HL-60 (cell line): ENCODE results near the gene ATP5PF.
A peak's percentile ranks its signal among the peaks of the same experiment; 100 is the strongest.
"Not testable (repeated sequence)": the region's sequence is repeated elsewhere in the genome, so short reads cannot be mapped to it uniquely, and the experiment has no call there.

Source experiments
- DNase-seq, 2 experiments: peaks; one replicate each; pipeline ENCODE4 v3.0.0-alpha.2; 2010 to 2020; ENCODE audit warnings: low read depth in 1 of 2, low spot score in 1 of 2
- H3K27ac ChIP-seq: fragments of 250-450 bp; sonication (Bioruptor Pico); replicated peaks from 2 replicates; pipeline ENCODE4 v1.5.1; 2020; ENCODE audit warnings: mild to moderate bottlenecking, moderate library complexity
- H3K27me3 ChIP-seq: fragments of 250-450 bp; sonication (Bioruptor Pico); 2 replicates; pipeline ENCODE4 v1.5.1; 2021; ENCODE audit warnings: mild to moderate bottlenecking, moderate library complexity; ENCODE audit not compliant: insufficient read depth, poor library complexity, severe bottlenecking
- H3K4me3 ChIP-seq: replicated peaks from 2 replicates; pipeline ENCODE4 v1.5.1; 2011; ENCODE audit warnings: mild to moderate bottlenecking, control low read depth, low read length; ENCODE audit not compliant: insufficient read depth
- CTCF ChIP-seq: IDR thresholded peaks from one replicate; pipeline ENCODE4 v1.5.1; 2011; ENCODE audit warnings: low read length, control low read depth, inconsistent platforms; ENCODE audit not compliant: insufficient read depth
- GABPA ChIP-seq: IDR thresholded peaks from 2 replicates; pipeline ENCODE4 v1.6.1; 2012; ENCODE audit warnings: low read depth
- POLR2AphosphoS5 ChIP-seq: IDR thresholded peaks from 2 replicates; pipeline ENCODE4 v1.6.1; 2012; ENCODE audit warnings: low read depth
- REST ChIP-seq: IDR thresholded peaks from 2 replicates; pipeline ENCODE4 v1.6.1; 2012; ENCODE audit warnings: low read depth; ENCODE audit not compliant: insufficient replicate concordance
- SPI1 ChIP-seq: IDR thresholded peaks from 2 replicates; pipeline ENCODE4 v1.6.1; 2012; ENCODE audit warnings: low read depth, mild to moderate bottlenecking, borderline replicate concordance

Gene ATP5PF

DNA sequence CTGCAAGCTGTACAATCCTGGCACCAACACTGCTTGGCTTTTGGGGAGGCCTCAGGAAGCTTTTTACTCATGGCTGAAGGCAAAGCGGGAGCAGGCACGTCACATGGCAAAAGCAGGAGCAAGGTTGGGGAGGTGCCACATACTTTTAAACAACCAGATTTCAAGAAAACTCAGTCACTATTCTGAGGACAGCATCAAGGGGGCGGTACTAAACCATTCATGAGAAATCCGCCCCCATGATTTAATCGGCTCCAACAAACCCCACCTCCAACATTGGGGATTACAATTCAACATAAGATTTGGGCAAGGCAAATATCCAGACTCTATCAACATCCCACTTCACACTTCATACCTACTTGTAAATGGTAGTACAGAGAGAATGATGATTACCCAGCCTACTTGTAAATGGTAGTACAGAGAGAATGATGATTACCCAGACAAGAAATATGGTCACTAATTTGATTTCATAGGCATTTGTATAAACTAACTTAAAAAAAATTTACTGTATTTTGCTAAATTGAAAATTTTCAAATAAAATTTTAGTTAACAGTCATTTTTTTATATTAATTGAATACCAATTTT, 24.9 kb downstream of the ATP5PF start:
- Histone ChIP-seq H3K27ac (no peak overlapping the region), H3K27me3 (no peaks in the 10 kb centered on the region), H3K4me3 (no peak overlapping the region)
- DNase-seq: no peak
- TF ChIP-seq SPI1 (no peak), CTCF (no peak), REST (no peak), POLR2AphosphoS5 (no peak)

GRCh38 chr21:25708467-25709065, 26.1 kb downstream of the ATP5PF start:
- no peak overlapping the region for H3K27ac ChIP-seq
- DNase-seq: peak in 1 of 2 experiments; percentile 28
- TF ChIP-seq CTCF (peak; percentile 56), SPI1 (no peak)
- H3K4me3 ChIP-seq: no peak overlapping the region
- no peaks in the 10 kb centered on the region for H3K27me3 ChIP-seq

- TF ChIP-seq SPI1: no peak
- no peak for TF ChIP-seq POLR2AphosphoS5
- no peak for TF ChIP-seq CTCF
- no peak for TF ChIP-seq REST
Measured at GRCh38 chr21:25701529-25701928, 33.2 kb downstream of the ATP5PF start.

GRCh38 chr21:25700741-25701140, 34.0 kb downstream of the ATP5PF start:
- DNase-seq: no peak
- Histone ChIP-seq H3K27ac (peak overlapping the region; percentile 15; the same call in 1 of the 2 replicates), H3K4me3 (no peak overlapping the region), H3K27me3 (no peaks in the 10 kb centered on the region)
- TF ChIP-seq REST: no peak
- TF ChIP-seq GABPA: no peak
- TF ChIP-seq POLR2AphosphoS5: no peak
- TF ChIP-seq CTCF: no peak
- no peak for TF ChIP-seq SPI1

More at GRCh38 chr21:25701529-25701928, 33.2 kb downstream of the ATP5PF start:
- Histone ChIP-seq H3K27ac (peak overlapping the region; percentile 15), H3K27me3 (no peaks in the 10 kb centered on the region), H3K4me3 (no peak overlapping the region)
- DNase-seq: no peak

DNA sequence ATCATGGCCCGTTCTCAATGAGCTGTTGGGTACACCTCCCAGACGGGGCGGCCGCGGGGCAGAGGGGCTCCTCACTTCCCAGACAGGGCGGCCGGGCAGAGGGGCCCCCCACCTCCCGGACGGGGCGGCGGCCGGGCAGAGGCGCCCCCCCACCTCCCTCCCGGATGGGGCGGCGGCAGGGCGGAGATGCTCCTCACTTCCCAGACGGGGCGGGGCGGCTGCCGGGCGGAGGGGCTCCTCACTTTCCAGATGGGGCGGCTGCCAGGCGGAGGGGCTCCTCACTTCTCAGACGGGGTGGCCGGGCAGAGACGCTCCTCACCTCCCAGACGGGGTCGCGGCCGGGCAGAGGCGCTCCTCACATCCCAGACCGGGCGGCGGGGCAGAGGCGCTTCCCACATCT, 39.2 kb downstream of the ATP5PF start:
- H3K27ac ChIP-seq, DNase-seq, H3K27me3 ChIP-seq, H3K4me3 ChIP-seq: not testable (repeated sequence)
